Progenitor cell of endocrine pancreas (in vitro differentiated cells): ENCODE data around the gene ZFR2. TPM values are rescaled to one million over a fixed set of nuclear protein-coding genes. Genes with fewer than 3 reads are reported as not detected.

Experiments used
- DNase-seq: peaks from one replicate; pipeline ENCODE4 v3.0.0; 2021; ENCODE audit warnings: low spot score; ENCODE audit not compliant: unreplicated experiment
- H3K27ac Mint-ChIP-seq: 2 replicates; pipeline ENCODE4 v1.8.0; 2021; ENCODE audit warnings: mild to moderate bottlenecking, moderate library complexity, mixed read lengths
- H3K27me3 Mint-ChIP-seq: 2 replicates; pipeline ENCODE4 v1.8.0; 2021; ENCODE audit warnings: mixed read lengths
- H3K36me3 Mint-ChIP-seq: 2 replicates; pipeline ENCODE4 v1.8.0; 2022; ENCODE audit warnings: mixed read lengths; ENCODE audit not compliant: insufficient read depth
- H3K4me1 Mint-ChIP-seq: 2 replicates; pipeline ENCODE4 v1.8.0; 2021; ENCODE audit warnings: low read depth, mixed read lengths
- H3K4me3 Mint-ChIP-seq: 2 replicates; pipeline ENCODE4 v1.8.0; 2021; ENCODE audit warnings: low read depth, mild to moderate bottlenecking, moderate library complexity, mixed read lengths
- H3K9me3 Mint-ChIP-seq: 2 replicates; pipeline ENCODE4 v1.8.0; 2021; ENCODE audit warnings: low read depth, mixed read lengths
- total RNA-seq: library from RNA; stranded (reverse); gene quantifications from 2 replicates; pipeline ENCODE4 v1.2.1, GENCODE V29; 2021
- TF ChIP-seq, protein P1 (sequence below): fragments of 200-600 bp; sonication (generic); IDR thresholded peaks from one replicate; pipeline ENCODE4 v1.5.0; 2021; ENCODE audit warnings: antibody characterized with exemption, mild to moderate bottlenecking; ENCODE audit not compliant: unreplicated experiment

Gene ZFR2
- total RNA-seq, 1 donor from 2014 or later, result 3.5 TPM

DNA sequence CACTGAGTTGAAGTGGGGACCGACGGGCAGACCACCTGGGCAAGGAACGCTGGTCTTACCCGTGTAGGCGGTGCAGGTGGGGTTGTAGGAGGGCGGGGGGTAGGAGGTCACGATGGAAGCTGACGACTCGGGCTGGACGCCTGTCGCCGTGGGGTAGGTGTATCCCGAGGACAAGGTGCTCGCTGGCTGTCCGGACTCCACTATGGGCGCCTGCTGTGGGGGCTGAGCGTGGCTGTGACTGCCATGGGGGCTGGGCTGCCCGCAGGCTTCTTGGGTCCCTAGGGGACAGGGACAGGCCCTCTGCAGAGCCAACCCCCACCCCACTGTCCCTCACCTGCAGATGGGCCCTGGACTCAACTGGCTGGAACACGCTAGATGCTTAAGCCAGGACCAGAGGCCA is 37.2 kb downstream of the ZFR2 start:
- no peaks in the 10 kb centered on the region for H3K36me3 Mint-ChIP-seq
- no peaks in the 10 kb centered on the region for H3K27me3 Mint-ChIP-seq
- H3K27ac Mint-ChIP-seq, result no peak overlapping the region
- H3K4me1 Mint-ChIP-seq, result no peaks in the 10 kb centered on the region
- no peaks in the 10 kb centered on the region for H3K9me3 Mint-ChIP-seq
- TF ChIP-seq, protein P1, sequence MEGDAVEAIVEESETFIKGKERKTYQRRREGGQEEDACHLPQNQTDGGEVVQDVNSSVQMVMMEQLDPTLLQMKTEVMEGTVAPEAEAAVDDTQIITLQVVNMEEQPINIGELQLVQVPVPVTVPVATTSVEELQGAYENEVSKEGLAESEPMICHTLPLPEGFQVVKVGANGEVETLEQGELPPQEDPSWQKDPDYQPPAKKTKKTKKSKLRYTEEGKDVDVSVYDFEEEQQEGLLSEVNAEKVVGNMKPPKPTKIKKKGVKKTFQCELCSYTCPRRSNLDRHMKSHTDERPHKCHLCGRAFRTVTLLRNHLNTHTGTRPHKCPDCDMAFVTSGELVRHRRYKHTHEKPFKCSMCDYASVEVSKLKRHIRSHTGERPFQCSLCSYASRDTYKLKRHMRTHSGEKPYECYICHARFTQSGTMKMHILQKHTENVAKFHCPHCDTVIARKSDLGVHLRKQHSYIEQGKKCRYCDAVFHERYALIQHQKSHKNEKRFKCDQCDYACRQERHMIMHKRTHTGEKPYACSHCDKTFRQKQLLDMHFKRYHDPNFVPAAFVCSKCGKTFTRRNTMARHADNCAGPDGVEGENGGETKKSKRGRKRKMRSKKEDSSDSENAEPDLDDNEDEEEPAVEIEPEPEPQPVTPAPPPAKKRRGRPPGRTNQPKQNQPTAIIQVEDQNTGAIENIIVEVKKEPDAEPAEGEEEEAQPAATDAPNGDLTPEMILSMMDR, result no peak
- DNase-seq, result no peak
- no peak overlapping the region for H3K4me3 Mint-ChIP-seq

DNA sequence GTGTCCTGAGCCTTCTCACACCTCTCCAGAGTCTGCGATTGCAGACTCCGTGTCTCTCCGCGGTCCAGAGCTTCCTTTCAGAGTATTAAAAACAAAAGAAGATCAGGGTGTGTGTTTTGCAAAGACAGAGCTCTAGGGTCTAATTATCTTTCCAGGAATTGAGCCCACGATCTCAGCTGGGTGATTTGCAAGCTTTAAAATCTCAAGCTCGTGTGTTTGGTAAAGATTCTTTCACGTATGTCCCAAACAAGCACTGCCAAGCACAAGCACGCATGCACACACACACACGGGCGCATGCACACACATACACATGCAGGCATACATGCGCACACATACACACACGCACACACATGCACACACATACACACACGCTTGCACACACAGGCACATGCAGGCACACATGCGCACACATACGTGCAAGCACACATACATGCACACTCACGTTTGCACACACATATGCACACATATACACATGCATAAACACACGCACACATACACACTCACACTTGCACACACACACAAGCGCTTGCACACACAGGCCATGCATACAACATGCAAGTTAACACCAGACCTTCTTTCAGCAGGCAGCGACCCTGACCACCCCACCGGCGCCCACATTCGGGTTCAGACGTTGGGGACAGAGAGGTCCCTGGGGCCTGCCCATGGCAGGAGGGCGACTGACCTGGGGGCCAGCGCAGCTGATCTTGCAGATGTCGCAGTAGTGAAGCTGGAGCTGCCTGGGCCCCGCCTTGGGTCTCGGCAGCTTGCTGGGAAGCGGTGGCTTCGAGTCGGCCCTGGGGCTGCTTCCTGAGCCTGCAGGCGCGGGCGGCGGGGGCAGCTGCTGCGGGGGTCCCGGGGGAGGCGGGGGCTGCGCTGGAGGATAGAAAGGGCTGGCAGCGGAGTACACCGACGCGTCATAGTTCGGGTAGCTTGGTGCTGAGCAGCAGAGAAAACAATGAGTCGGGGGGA is 37.9 kb downstream of the ZFR2 start:
- TF ChIP-seq, protein P1, result no peak
- no peak overlapping the region for H3K27ac Mint-ChIP-seq
- H3K4me1 Mint-ChIP-seq, result no peaks in the 10 kb centered on the region
- no peaks in the 10 kb centered on the region for H3K27me3 Mint-ChIP-seq
- DNase-seq, result no peak
- H3K4me3 Mint-ChIP-seq, result no peak overlapping the region
- no peaks in the 10 kb centered on the region for H3K36me3 Mint-ChIP-seq
- no peaks in the 10 kb centered on the region for H3K9me3 Mint-ChIP-seq

DNA sequence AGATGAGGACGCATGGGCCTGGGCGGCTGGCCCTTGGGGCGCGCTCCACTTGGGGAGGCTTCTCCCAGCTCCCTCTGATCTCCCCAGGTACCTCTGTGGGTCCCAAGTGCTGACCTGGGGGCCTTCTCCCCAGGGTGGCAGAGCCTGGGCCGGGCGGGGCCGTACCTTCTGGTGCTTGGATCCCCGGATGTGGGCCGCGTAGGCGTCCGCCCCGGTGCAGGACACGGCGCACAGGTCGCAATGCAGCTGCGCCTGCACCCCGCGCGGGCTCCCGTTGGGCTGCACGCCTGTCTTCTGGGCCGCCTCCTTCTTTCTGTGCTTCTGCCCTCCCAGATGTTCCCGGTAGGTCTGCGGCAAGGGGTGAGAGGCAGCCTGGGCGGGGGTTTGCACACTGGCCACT is 41.5 kb downstream of the ZFR2 start:
- Mint-ChIP-seq H3K9me3 (no peaks in the 10 kb centered on the region), H3K36me3 (no peaks in the 10 kb centered on the region), H3K4me1 (no peaks in the 10 kb centered on the region), H3K4me3 (no peak overlapping the region), H3K27ac (no peak overlapping the region), H3K27me3 (peaks cover 11% of the 10 kb centered on the region)
- TF ChIP-seq, protein P1, result no peak
- DNase-seq, result no peak

DNA sequence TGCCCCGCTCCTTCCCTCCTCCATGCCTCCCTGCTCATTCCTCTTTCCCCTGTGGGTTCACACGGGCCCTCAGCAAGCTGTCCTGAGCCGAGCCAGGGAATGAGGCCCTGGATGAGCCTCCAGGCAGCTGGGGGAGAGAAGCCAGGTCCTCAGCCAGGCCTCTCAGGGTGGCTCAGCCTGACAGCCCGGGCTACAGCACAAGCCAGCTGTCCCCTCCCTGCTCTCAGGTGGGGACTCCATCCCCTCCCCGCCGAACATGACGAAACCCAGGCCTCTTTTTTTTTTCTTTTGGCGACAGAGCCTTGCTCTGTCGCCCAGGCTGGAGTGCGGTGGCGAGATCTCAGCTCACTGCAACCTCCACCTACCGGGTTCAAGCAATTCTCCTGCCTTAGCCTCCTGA is 42.7 kb downstream of the ZFR2 start:
- Mint-ChIP-seq H3K27ac (no peak overlapping the region), H3K4me3 (no peak overlapping the region), H3K36me3 (no peaks in the 10 kb centered on the region), H3K9me3 (no peaks in the 10 kb centered on the region), H3K27me3 (peaks cover 15% of the 10 kb centered on the region), H3K4me1 (no peaks in the 10 kb centered on the region)
- DNase-seq, result no peak
- TF ChIP-seq, protein P1, result no peak

DNA sequence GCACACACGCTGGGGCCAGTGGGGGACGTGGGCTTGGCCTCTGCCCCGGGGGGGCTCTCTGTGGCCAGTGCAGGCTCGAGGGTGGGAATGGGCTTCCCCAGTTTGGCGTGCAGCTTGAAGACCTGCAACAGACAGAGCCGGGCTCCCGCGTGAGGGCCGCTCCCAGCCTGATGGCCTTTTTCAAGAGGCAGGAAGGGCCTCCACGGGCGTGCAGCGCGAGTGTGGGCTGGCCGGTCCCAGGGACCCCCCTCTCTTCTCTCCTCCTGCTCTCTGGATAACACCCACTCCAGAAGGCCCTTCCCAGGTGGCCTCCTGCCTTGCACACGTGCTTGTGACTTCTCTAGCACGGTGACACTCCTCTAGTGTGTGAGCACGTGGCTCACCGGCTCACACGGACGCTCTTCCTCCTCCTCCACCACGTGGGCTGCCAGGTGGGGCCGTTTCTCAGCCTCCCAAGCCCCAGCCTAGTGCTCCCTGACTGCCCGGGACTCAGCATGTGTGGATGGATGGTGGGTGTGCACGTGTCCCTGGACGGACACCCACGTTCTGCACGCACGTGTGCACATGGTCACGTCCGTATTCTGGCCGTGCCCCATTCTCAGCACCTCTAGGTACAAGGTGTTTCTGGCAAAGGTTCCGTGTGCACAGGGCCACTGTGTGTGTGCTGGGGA is 43.4 kb downstream of the ZFR2 start:
- Mint-ChIP-seq H3K27ac (no peak overlapping the region), H3K4me3 (no peak overlapping the region), H3K9me3 (no peaks in the 10 kb centered on the region), H3K36me3 (no peaks in the 10 kb centered on the region), H3K27me3 (peaks cover 15% of the 10 kb centered on the region), H3K4me1 (no peaks in the 10 kb centered on the region)
- no peak for DNase-seq
- TF ChIP-seq, protein P1, result no peak
